Tibial nerve (tissue), 4 donors: Measurements from ENCODE around the gene CA12. TPM values are rescaled to one million over a fixed set of nuclear protein-coding genes. Genes with fewer than 3 reads are reported as not detected.

Source experiments
- DNase-seq, 2 donors: peaks; one replicate each; pipeline ENCODE4 v3.0.0-alpha.2; 2019; ENCODE audit warnings: low spot score in 2 of 2
- H3K27ac ChIP-seq, 4 donors: fragments of 200-600 bp; sonication (generic) in 3 of 4; one replicate each; pipeline ENCODE4 v1.5.1; 2017 to 2019; ENCODE audit warnings: mild to moderate bottlenecking in 1 of 4
- H3K27me3 ChIP-seq, 2 donors: fragments of 200-600 bp; sonication (generic) in 1 of 2; one replicate each; pipeline versions ENCODE4 v1.5.1 to v1.6.0; 2017 to 2019
- H3K36me3 ChIP-seq, 3 donors: fragments of 200-600 bp; sonication (generic); one replicate each; pipeline ENCODE4 v1.5.1; 2018 to 2019
- H3K4me1 ChIP-seq, 4 donors: fragments of 200-600 bp; sonication (generic) in 3 of 4; one replicate each; pipeline ENCODE4 v1.5.1; 2017 to 2019
- H3K4me3 ChIP-seq, 4 donors: fragments of 200-600 bp; sonication (generic) in 3 of 4; one replicate each; pipeline ENCODE4 v1.5.1; 2017 to 2019; ENCODE audit warnings: mild to moderate bottlenecking in 1 of 4, moderate library complexity in 1 of 4
- H3K9me3 ChIP-seq, 4 donors: fragments of 200-600 bp; sonication (generic) in 3 of 4; one replicate each; pipeline ENCODE4 v1.5.1; 2017 to 2019
- CTCF ChIP-seq, 5 experiments: fragments of 200-600 bp in 3 of 5; fragments of 450-650 bp in 2 of 5; sonication (generic) in 3 of 5; IDR thresholded peaks; one replicate each; pipeline ENCODE4 v1.5.1; 2016 to 2019; ENCODE audit warnings: antibody characterized with exemption in 5 of 5, mild to moderate bottlenecking in 3 of 5, moderate library complexity in 2 of 5
- EP300 ChIP-seq, 2 donors: sonication (generic); formaldehyde crosslinking; IDR thresholded peaks; one replicate each; pipeline ENCODE4 v1.6.1; 2017; ENCODE audit warnings: antibody characterized with exemption in 2 of 2, mild to moderate bottlenecking in 1 of 2
- POLR2A ChIP-seq, 2 donors: fragments of 450-650 bp; IDR thresholded peaks; one replicate each; pipeline ENCODE4 v1.6.1; 2017; ENCODE audit warnings: antibody characterized with exemption in 2 of 2, mild to moderate bottlenecking in 2 of 2, moderate library complexity in 2 of 2
- WGBS, 2 donors: methylation state at CpG; one replicate each; pipeline ENCODE4 v1.1.5; 2018; 5-methylcytosine and 5-hydroxymethylcytosine counted together
- total RNA-seq, 4 donors: library from RNA; depleted of rRNA; stranded (reverse); fragments of >200 nt; gene quantifications; one replicate each; pipeline ENCODE4 v1.1.0, GENCODE V29; 2016

Gene CA12
- total RNA-seq, 4 donors from 2014 or later, result 0.22 to 2.5 (median 1.1) TPM

DNA sequence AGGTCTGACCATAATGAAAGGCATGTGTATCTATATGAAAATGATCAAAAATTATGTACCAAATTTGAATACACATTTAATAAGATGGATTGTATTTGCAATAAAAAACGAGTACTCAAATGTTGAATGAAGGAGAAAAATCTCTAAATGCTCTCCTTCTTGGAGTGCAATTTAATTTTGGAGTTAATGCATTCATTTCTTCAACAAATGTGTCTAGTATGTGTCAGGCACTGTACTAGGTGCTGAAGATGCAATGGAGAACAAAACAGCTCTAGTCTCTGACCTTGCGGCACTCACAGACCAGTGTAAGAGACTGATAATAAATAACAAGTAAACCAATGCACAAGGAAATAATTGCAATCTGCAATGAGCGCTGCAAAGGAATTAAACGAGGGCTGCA lies 28.8 kb downstream of the CA12 start:
- no peak overlapping the region for H3K4me3 ChIP-seq
- WGBS, 2 donors, result 87 to 89% methylated on average over 4 of the region's 4 CpGs
- H3K36me3 ChIP-seq, result no peaks in the 10 kb centered on the region
- H3K4me1 ChIP-seq, result peaks cover 0 to 30% (median 6%) of the 10 kb centered on the region in 4 donors
- no peaks in the 10 kb centered on the region for H3K27me3 ChIP-seq
- TF ChIP-seq CTCF (IDR thresholded peaks at IDR 0.05), result no peak
- TF ChIP-seq EP300 (IDR thresholded peaks at IDR 0.05), result no peak
- no peak for TF ChIP-seq POLR2A (IDR thresholded peaks at IDR 0.05)
- H3K27ac ChIP-seq, result no peak overlapping the region
- no peak for DNase-seq
- no peaks in the 10 kb centered on the region for H3K9me3 ChIP-seq

- no peak for TF ChIP-seq CTCF (IDR thresholded peaks at IDR 0.05)
- TF ChIP-seq POLR2A (IDR thresholded peaks at IDR 0.05), result no peak
- no peak for TF ChIP-seq EP300 (IDR thresholded peaks at IDR 0.05)
- Histone ChIP-seq H3K27me3 (no peaks in the 10 kb centered on the region), H3K4me3 (no peak overlapping the region), H3K36me3 (no peaks in the 10 kb centered on the region), H3K4me1 (peaks cover 0 to 46% (median 6%) of the 10 kb centered on the region in 4 donors), H3K9me3 (no peaks in the 10 kb centered on the region), H3K27ac (no peak overlapping the region)
- 83 to 97% methylated on average over 4 of the region's 4 CpGs for WGBS, 2 donors
- no peak for DNase-seq
Measured at GRCh38 chr15:63351170-63351569, 30.5 kb downstream of the CA12 start.

DNA sequence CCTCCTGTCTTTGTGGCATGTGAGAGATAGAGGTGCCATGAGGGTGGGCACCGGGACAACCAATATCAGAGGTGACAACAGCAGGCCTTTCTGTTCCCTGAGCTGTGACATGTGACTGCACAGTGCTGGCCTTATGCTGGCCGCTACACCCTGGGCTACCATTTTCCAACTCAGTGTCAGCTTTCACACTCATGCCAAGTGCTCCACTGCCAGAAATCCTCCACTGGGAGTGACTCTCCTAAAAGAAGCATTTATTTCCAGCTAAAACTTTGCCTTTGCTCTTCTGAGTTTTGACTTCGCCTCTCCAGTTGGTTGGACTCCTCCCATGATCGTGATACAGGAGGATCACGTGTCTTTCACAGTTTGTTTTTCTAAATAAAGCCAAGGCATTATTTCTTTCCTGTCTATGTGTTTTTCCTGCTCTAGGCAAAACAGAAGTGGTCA lies 31.4 kb downstream of the CA12 start:
- Histone ChIP-seq H3K27me3 (no peaks in the 10 kb centered on the region), H3K9me3 (no peaks in the 10 kb centered on the region), H3K27ac (peak overlapping the region in 3 of 4 donors; percentile 36 to 68 (median 63)), H3K36me3 (no peaks in the 10 kb centered on the region), H3K4me1 (peaks cover 0 to 46% (median 6%) of the 10 kb centered on the region in 4 donors), H3K4me3 (no peak overlapping the region)
- WGBS, 2 donors, result 41 to 45% methylated on average over 5 of the region's 5 CpGs
- DNase-seq, result peak in 1 of 2 donors; percentile 55
- TF ChIP-seq EP300 (IDR thresholded peaks at IDR 0.05) (peak in 1 of 2 donors; percentile 35), CTCF (IDR thresholded peaks at IDR 0.05) (no peak), POLR2A (IDR thresholded peaks at IDR 0.05) (no peak)

- no peak for TF ChIP-seq POLR2A (IDR thresholded peaks at IDR 0.05)
- TF ChIP-seq CTCF (IDR thresholded peaks at IDR 0.05), result no peak
- no peak for TF ChIP-seq EP300 (IDR thresholded peaks at IDR 0.05)
- Histone ChIP-seq H3K4me3 (no peak overlapping the region), H3K9me3 (no peaks in the 10 kb centered on the region), H3K4me1 (peaks cover 0 to 46% (median 6%) of the 10 kb centered on the region in 4 donors), H3K27me3 (no peaks in the 10 kb centered on the region), H3K27ac (peak overlapping the region in 2 of 4 donors; percentile 63 to 68), H3K36me3 (no peaks in the 10 kb centered on the region)
- no peak for DNase-seq
- WGBS, 2 donors, result 95 to 97% methylated on average over 5 of the region's 5 CpGs
Measured at GRCh38 chr15:63349621-63350020, 32.0 kb downstream of the CA12 start.

- Histone ChIP-seq H3K4me3 (no peak overlapping the region), H3K27me3 (no peaks in the 10 kb centered on the region), H3K4me1 (peaks cover 0 to 46% (median 6%) of the 10 kb centered on the region in 4 donors), H3K9me3 (no peaks in the 10 kb centered on the region), H3K36me3 (no peaks in the 10 kb centered on the region), H3K27ac (peak overlapping the region in 2 of 4 donors; percentile 63 to 68)
- no peak for DNase-seq
- TF ChIP-seq EP300 (IDR thresholded peaks at IDR 0.05) (no peak), POLR2A (IDR thresholded peaks at IDR 0.05) (no peak), CTCF (IDR thresholded peaks at IDR 0.05) (no peak)
- 77 to 85% methylated on average over 6 of the region's 6 CpGs for WGBS, 2 donors
Measured at GRCh38 chr15:63349156-63349555, 32.5 kb downstream of the CA12 start.
